ENCODE data around the gene EXOG. TPM values are rescaled to one million over a fixed set of nuclear protein-coding genes. Genes with fewer than 3 reads are reported as not detected.

The EXOG gene
- polyA plus RNA-seq, 1 experiment: 19.3 TPM

DNA sequence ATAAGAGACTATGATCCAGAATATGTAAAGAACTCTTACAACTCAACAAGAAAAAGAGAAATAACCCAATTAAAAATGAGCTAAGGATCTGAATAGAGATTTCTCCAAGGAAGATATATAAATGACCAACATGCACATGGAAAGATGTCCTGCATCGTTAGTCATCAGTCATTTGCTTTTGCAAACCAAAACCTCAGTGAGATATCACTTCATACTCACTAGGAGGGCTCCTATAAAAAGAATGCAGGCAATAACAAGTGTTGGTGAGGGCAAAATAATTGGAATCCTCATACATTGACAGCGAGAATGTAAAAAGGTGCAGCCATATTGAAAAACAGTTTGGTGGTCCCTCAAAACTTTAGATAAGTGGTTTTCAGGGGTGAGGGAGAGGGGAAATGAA, 56.9 kb downstream of the EXOG start:
- DNase-seq (ENCODE audit: low read depth, low spot score): no peak
- peaks cover 6% of the 10 kb centered on the region for H3K27me3 ChIP-seq (ENCODE audit: control insufficient read depth, insufficient read depth, low read length)
- TF ChIP-seq, protein P1, sequence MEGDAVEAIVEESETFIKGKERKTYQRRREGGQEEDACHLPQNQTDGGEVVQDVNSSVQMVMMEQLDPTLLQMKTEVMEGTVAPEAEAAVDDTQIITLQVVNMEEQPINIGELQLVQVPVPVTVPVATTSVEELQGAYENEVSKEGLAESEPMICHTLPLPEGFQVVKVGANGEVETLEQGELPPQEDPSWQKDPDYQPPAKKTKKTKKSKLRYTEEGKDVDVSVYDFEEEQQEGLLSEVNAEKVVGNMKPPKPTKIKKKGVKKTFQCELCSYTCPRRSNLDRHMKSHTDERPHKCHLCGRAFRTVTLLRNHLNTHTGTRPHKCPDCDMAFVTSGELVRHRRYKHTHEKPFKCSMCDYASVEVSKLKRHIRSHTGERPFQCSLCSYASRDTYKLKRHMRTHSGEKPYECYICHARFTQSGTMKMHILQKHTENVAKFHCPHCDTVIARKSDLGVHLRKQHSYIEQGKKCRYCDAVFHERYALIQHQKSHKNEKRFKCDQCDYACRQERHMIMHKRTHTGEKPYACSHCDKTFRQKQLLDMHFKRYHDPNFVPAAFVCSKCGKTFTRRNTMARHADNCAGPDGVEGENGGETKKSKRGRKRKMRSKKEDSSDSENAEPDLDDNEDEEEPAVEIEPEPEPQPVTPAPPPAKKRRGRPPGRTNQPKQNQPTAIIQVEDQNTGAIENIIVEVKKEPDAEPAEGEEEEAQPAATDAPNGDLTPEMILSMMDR (IDR thresholded peaks at IDR 0.05; ENCODE audit: low read depth, low read length): no peak
- ChIA-PET CTCF (no interaction called here), POLR2A (no interaction called here)
- no peak overlapping the region for H3K4me3 ChIP-seq (ENCODE audit: low read depth, low read length)
- H3K27ac ChIP-seq (ENCODE audit: low read depth, low read length): no peak overlapping the region
- no peaks in the 10 kb centered on the region; the same call in 1 of the 2 replicates for H3K9me3 ChIP-seq (ENCODE audit: control insufficient read depth, insufficient read depth, low read length)

GRCh38 chr3:38554127-38554827, 58.1 kb downstream of the EXOG start:
- ChIA-PET POLR2A (no interaction called here), CTCF (interaction anchor here (1.3 kb wide), 1 partner anchor 446 kb away, joined by 3 read pairs; no protein-coding TSS in a partner anchor)
- no peaks in the 10 kb centered on the region; the same call in 1 of the 2 replicates for H3K9me3 ChIP-seq (ENCODE audit: control insufficient read depth, insufficient read depth, low read length)
- H3K27me3 ChIP-seq (ENCODE audit: control insufficient read depth, insufficient read depth, low read length): peaks cover 6% of the 10 kb centered on the region
- no peak overlapping the region for H3K27ac ChIP-seq (ENCODE audit: low read depth, low read length)
- no peak for DNase-seq (ENCODE audit: low read depth, low spot score)
- no peak overlapping the region for H3K4me3 ChIP-seq (ENCODE audit: low read depth, low read length)
- TF ChIP-seq, protein P1 (IDR thresholded peaks at IDR 0.05; ENCODE audit: low read depth, low read length): no peak

- TF ChIP-seq, protein P1 (IDR thresholded peaks at IDR 0.05; ENCODE audit: low read depth, low read length): no peak
- ChIA-PET CTCF (no interaction called here), POLR2A (no interaction called here)
- DNase-seq (ENCODE audit: low read depth, low spot score): no peak
- peaks cover 6% of the 10 kb centered on the region for H3K27me3 ChIP-seq (ENCODE audit: control insufficient read depth, insufficient read depth, low read length)
- H3K4me3 ChIP-seq (ENCODE audit: low read depth, low read length): no peak overlapping the region
- H3K27ac ChIP-seq (ENCODE audit: low read depth, low read length): no peak overlapping the region
- no peaks in the 10 kb centered on the region; the same call in 1 of the 2 replicates for H3K9me3 ChIP-seq (ENCODE audit: control insufficient read depth, insufficient read depth, low read length)
Observed at GRCh38 chr3:38555149-38555840, 59.2 kb downstream of the EXOG start.

DNA sequence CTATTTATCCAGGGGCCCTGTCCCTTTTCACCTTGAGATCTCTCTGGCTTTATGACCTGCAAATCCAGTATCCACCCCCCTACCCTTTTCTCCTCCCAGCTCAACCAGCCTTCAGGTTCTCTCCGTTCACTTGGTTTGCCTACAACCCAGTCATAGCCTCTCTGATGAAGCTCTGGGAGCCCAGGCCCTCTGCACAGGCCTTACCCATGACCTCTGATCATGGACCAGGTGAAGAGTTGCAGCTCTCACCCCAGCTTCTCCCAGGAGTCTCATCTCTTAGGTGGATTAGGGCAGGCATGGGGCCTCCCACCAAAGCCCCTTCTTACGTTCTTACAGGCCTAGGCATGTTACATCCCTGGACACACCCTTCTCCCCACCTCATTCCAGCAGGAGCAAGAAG, 59.8 kb downstream of the EXOG start:
- DNase-seq (ENCODE audit: low read depth, low spot score): no peak
- ChIA-PET CTCF (no interaction called here), POLR2A (no interaction called here)
- H3K27ac ChIP-seq (ENCODE audit: low read depth, low read length): no peak overlapping the region
- TF ChIP-seq, protein P1 (IDR thresholded peaks at IDR 0.05; ENCODE audit: low read depth, low read length): no peak
- peaks cover 6% of the 10 kb centered on the region for H3K27me3 ChIP-seq (ENCODE audit: control insufficient read depth, insufficient read depth, low read length)
- no peaks in the 10 kb centered on the region for H3K9me3 ChIP-seq (ENCODE audit: control insufficient read depth, insufficient read depth, low read length)
- H3K4me3 ChIP-seq (ENCODE audit: low read depth, low read length): no peak overlapping the region

All from AG04450 (cell line).